HEK293 (cell line): ENCODE results near the gene TH.

ENCODE experiments used
- CTCF ChIA-PET: fragments of 350-600 bp; formaldehyde crosslinking; extraction: SDS; loops from one replicate; lab custom pipeline; 2021; ENCODE audit warnings: antibody characterized with exemption; lab: Yijun Ruan, JAX
- POLR2A ChIA-PET: fragments of 300-600 bp; formaldehyde crosslinking; extraction: SDS; loops from one replicate; lab custom pipeline; 2020; ENCODE audit warnings: antibody characterized with exemption, inconsistent platforms; lab: Yijun Ruan, JAX
- H3K27ac ChIP-seq: fragments of 200-500 bp; sonication (Bioruptor generic); 2 replicates; pipeline ENCODE4 v1.5.1; 2014; ENCODE audit warnings: low read depth, low read length, control low read depth, inconsistent platforms; ENCODE audit errors: extremely low read depth
- H3K36me3 ChIP-seq, 2 experiments: fragments of 200-500 bp in 1 of 2; sonication (Bioruptor generic) in 1 of 2; 1 replicate in 1 of 2; 2 replicates in 1 of 2; pipeline ENCODE4 v1.5.1; 2014 to 2017; ENCODE audit warnings: inconsistent platforms in 2 of 2, low read length in 2 of 2; ENCODE audit not compliant: control insufficient read depth in 2 of 2, insufficient read depth in 1 of 2
- H3K4me1 ChIP-seq: fragments of 200-500 bp; sonication (Bioruptor generic); 2 replicates; pipeline ENCODE4 v1.5.1; 2014; ENCODE audit warnings: mild to moderate bottlenecking, low read length, inconsistent platforms; ENCODE audit not compliant: control insufficient read depth, insufficient read depth
- H3K4me3 ChIP-seq: 2 replicates; pipeline ENCODE4 v1.5.1; 2011; ENCODE audit warnings: low read depth, mild to moderate bottlenecking, control low read depth, low read length, moderate library complexity
- H3K9me3 ChIP-seq: fragments of 200-500 bp; sonication (Bioruptor generic); 2 replicates; pipeline ENCODE4 v1.5.1; 2014; ENCODE audit warnings: low read depth, low read length, inconsistent platforms; ENCODE audit not compliant: control insufficient read depth, insufficient read depth
- BCL6B ChIP-seq: fragments of 450-650 bp; formaldehyde crosslinking; IDR thresholded peaks from 2 replicates; pipeline ENCODE4 v1.5.1; 2017; ENCODE audit warnings: missing biosample characterization, missing genetic modification characterization
- FEZF1 ChIP-seq: fragments of 450-650 bp; formaldehyde crosslinking; IDR thresholded peaks from 2 replicates; pipeline ENCODE4 v1.5.1; 2016; ENCODE audit warnings: missing biosample characterization, missing genetic modification characterization
- KLF7 ChIP-seq: fragments of 450-650 bp; formaldehyde crosslinking; IDR thresholded peaks from 2 replicates; pipeline ENCODE4 v1.5.1; 2016; ENCODE audit warnings: missing biosample characterization, missing genetic modification characterization, borderline replicate concordance
- KLF9 ChIP-seq: fragments of 450-650 bp; formaldehyde crosslinking; IDR thresholded peaks from 2 replicates; pipeline ENCODE4 v1.5.1; 2016; ENCODE audit warnings: missing biosample characterization, missing genetic modification characterization, low read depth
- MEIS1 ChIP-seq: sonication (generic); formaldehyde crosslinking; IDR thresholded peaks from 2 replicates; pipeline ENCODE4 v1.8.1; 2022; ENCODE audit warnings: missing genetic modification reagents, mild to moderate bottlenecking, borderline replicate concordance
- PRDM4 ChIP-seq: fragments of 450-650 bp; formaldehyde crosslinking; IDR thresholded peaks from 2 replicates; pipeline ENCODE4 v1.5.1; 2017; ENCODE audit warnings: missing biosample characterization, missing genetic modification characterization
- SP2 ChIP-seq: fragments of 450-650 bp; formaldehyde crosslinking; IDR thresholded peaks from 2 replicates; pipeline ENCODE4 v1.5.1; 2016; ENCODE audit warnings: missing biosample characterization, missing genetic modification characterization
- TCF7L2 ChIP-seq: IDR thresholded peaks from 2 replicates; pipeline ENCODE4 v1.6.1; 2011; ENCODE audit warnings: low read depth, mild to moderate bottlenecking, inconsistent platforms, low read length, moderate library complexity, borderline replicate concordance
- ZBTB26 ChIP-seq: fragments of 450-650 bp; formaldehyde crosslinking; optimal IDR thresholded peaks from 2 replicates; pipeline ENCODE3; 2016; ENCODE audit warnings: missing biosample characterization, mild to moderate bottlenecking, missing genetic modification characterization
- ZNF16 ChIP-seq: fragments of 450-650 bp; formaldehyde crosslinking; IDR thresholded peaks from 2 replicates; pipeline ENCODE4 v1.5.1; 2016; ENCODE audit warnings: low read depth, missing biosample characterization, missing genetic modification characterization
- ZNF169 ChIP-seq: fragments of 450-650 bp; formaldehyde crosslinking; IDR thresholded peaks from 2 replicates; pipeline ENCODE4 v1.5.1; 2016; ENCODE audit warnings: missing biosample characterization, missing genetic modification characterization
- ZNF19 ChIP-seq: fragments of 450-650 bp; formaldehyde crosslinking; IDR thresholded peaks from 2 replicates; pipeline ENCODE4; 2016; ENCODE audit warnings: missing biosample characterization, missing genetic modification characterization, low read depth
- ZNF221 ChIP-seq: fragments of 450-650 bp; formaldehyde crosslinking; IDR thresholded peaks from 2 replicates; pipeline ENCODE4 v1.5.1; 2017; ENCODE audit warnings: missing biosample characterization, missing genetic modification characterization, borderline replicate concordance
- ZNF23 ChIP-seq: fragments of 450-650 bp; formaldehyde crosslinking; IDR thresholded peaks from 2 replicates; pipeline ENCODE4 v1.5.1; 2016; ENCODE audit warnings: missing biosample characterization, missing genetic modification characterization, borderline replicate concordance
- ZNF24 ChIP-seq: fragments of 450-650 bp; formaldehyde crosslinking; IDR thresholded peaks from 2 replicates; pipeline ENCODE4 v1.5.1; 2016; ENCODE audit warnings: missing biosample characterization, missing genetic modification characterization
- ZNF280C ChIP-seq: fragments of 450-650 bp; formaldehyde crosslinking; IDR thresholded peaks from 2 replicates; pipeline ENCODE4 v1.5.1; 2016; ENCODE audit warnings: missing biosample characterization, missing genetic modification characterization
- ZNF394 ChIP-seq: fragments of 450-650 bp; formaldehyde crosslinking; IDR thresholded peaks from 2 replicates; pipeline ENCODE4 v1.5.1; 2016; ENCODE audit warnings: missing biosample characterization, missing genetic modification characterization, mild to moderate bottlenecking, moderate library complexity, borderline replicate concordance
- ZNF514 ChIP-seq: fragments of 450-650 bp; formaldehyde crosslinking; IDR thresholded peaks from 2 replicates; pipeline ENCODE4 v1.5.1; 2016; ENCODE audit warnings: missing biosample characterization, missing genetic modification characterization
- ZNF549 ChIP-seq: fragments of 450-650 bp; IDR thresholded peaks from 2 replicates; pipeline ENCODE4 v1.5.1; 2018; ENCODE audit warnings: missing biosample characterization, missing genetic modification characterization, mild to moderate bottlenecking, inconsistent platforms, moderate library complexity
- ZNF654 ChIP-seq: fragments of 450-650 bp; formaldehyde crosslinking; IDR thresholded peaks from 2 replicates; pipeline ENCODE4 v1.5.1; 2016; ENCODE audit warnings: low read depth, missing biosample characterization, missing genetic modification characterization
- ZNF707 ChIP-seq: fragments of 450-650 bp; formaldehyde crosslinking; IDR thresholded peaks from 2 replicates; pipeline ENCODE4 v1.5.1; 2016; ENCODE audit warnings: missing biosample characterization, missing genetic modification characterization
- ZSCAN23 ChIP-seq: fragments of 450-650 bp; formaldehyde crosslinking; IDR thresholded peaks from 2 replicates; pipeline ENCODE4 v1.5.1; 2016; ENCODE audit warnings: missing biosample characterization, missing genetic modification characterization
- ZSCAN5A ChIP-seq: fragments of 450-650 bp; formaldehyde crosslinking; IDR thresholded peaks from 2 replicates; pipeline ENCODE4 v1.5.1; 2016; ENCODE audit warnings: missing biosample characterization, missing genetic modification characterization

Gene TH

GRCh38 chr11:2171591-2172003 lies at the start of gene TH:
TSS of gene TH (minus strand) at chr11:2171815. CDS start at chr11:2171786, 29 bp downstream.
- H3K4me1 ChIP-seq = no peaks in the 10 kb centered on the region
- no peak within 1 kb of the TSS for H3K27ac ChIP-seq
- POLR2A ChIA-PET = no interaction called here
- no peaks in the 10 kb centered on the region for H3K9me3 ChIP-seq
- H3K36me3 ChIP-seq = no peaks in the 10 kb centered on the region
- no peak within 1 kb of the TSS for H3K4me3 ChIP-seq
- TF ChIP-seq ZSCAN5A (tag by site-specific recombination) (no peak), ZNF221 (tag by site-specific recombination) (no peak), KLF9 (no peak), ZNF280C (tag by site-specific recombination) (no peak), PRDM4 (tag by site-specific recombination) (no peak), ZNF19 (no peak), BCL6B (no peak), KLF7 (tag by site-specific recombination) (no peak)
- CTCF ChIA-PET = interaction anchor here (0.7 to 1.9 kb wide), 3 partner anchors 23 to 249 kb away, joined by 3 to 14 read pairs (median 4); no protein-coding TSS in a partner anchor

- Histone ChIP-seq H3K4me1 (no peaks in the 10 kb centered on the region), H3K27ac (no peak overlapping the region), H3K36me3 (no peaks in the 10 kb centered on the region), H3K4me3 (no peak overlapping the region), H3K9me3 (no peaks in the 10 kb centered on the region)
- TF ChIP-seq ZNF16 (tag by site-specific recombination) = no peak
- no peak for TF ChIP-seq MEIS1 (CRISPR knock-in tag)
- no peak for TF ChIP-seq ZNF707
- TF ChIP-seq ZSCAN23 (tag by site-specific recombination) = no peak
- TF ChIP-seq ZNF23 = no peak
- no peak for TF ChIP-seq ZBTB26 (tag by site-specific recombination)
- TF ChIP-seq ZNF549 = no peak
- TF ChIP-seq SP2 = no peak
- no peak for TF ChIP-seq FEZF1 (tag by site-specific recombination)
- no peak for TF ChIP-seq ZNF24 (tag by site-specific recombination)
- no peak for TF ChIP-seq ZNF514 (tag by site-specific recombination)
- no peak for TF ChIP-seq ZNF654 (tag by site-specific recombination)
- TF ChIP-seq TCF7L2 = no peak
- no peak for TF ChIP-seq ZNF169
- TF ChIP-seq ZNF394 = no peak
- ChIA-PET CTCF (no interaction called here), POLR2A (no interaction called here)
These were observed 49.4 kb upstream of the TH start for GRCh38 chr11:2221024-2221423.
